Right ventricle myocardium inferior (tissue), 1 donor: ENCODE measurements around the gene ASIC2. TPM values are rescaled to one million over a fixed set of nuclear protein-coding genes. Genes with fewer than 3 reads are reported as not detected.

Source experiments
- ATAC-seq: fragments of 200-7000 bp; cut with Tn5 transposase; one replicate; pipeline ENCODE4 v1.9.1; 2020; ENCODE audit warnings: mild to moderate bottlenecking, moderate library complexity
- DNase-seq: peaks from one replicate; pipeline ENCODE4 v3.0.0; 2021; ENCODE audit errors: missing footprints
- intact Hi-C: fragments of 100-400 bp; cut with DNase I; formaldehyde crosslinking; loops from one replicate; pipeline ENCODE4 v1.11.0; 2022
- total RNA-seq: library from RNA; stranded (reverse); fragmentation: NEBNext Ultra II Directional; extraction: Animal tissue kit (Norgen Biotek cat#: 25700); gene quantifications from one replicate; pipeline ENCODE4 v1.2.1, GENCODE V29; 2021
- donor health status: DM: no; HTN: yes; CAD: no; lungs with severe emphysema.

The ASIC2 gene
- total RNA-seq, 1 donor from 2014 or later, result not detected

- intact Hi-C loops, result no loop called here
- DNase-seq (no peak), ATAC-seq (no peak)
Measured at GRCh38 chr17:33140413-33141099, 152.5 kb downstream of the ASIC2 start.

DNA sequence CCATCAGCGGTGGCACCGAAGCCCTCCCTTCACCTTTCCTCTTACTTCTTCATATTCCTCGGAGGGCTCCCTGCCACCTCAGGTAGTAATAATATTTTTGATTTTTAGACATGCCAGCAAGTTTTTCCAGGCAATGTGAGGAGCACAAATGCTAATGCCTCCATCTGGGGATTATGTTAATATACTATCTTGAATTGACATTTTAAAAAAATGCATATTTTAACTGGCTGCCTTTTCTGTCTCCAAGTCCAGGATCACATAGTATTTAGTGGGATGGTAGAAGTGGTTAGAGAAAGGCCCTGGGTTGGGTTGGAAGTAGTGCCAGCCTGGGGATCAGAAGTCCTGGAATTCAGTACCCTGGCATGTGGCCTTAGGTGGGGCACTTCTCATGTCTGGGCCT lies 154.5 kb downstream of the ASIC2 start:
- ATAC-seq (no peak), DNase-seq (no peak)
- intact Hi-C loops, result no loop called here

GRCh38 chr17:33137426-33137825 lies 155.7 kb downstream of the ASIC2 start:
- ATAC-seq (no peak), DNase-seq (no peak)
- intact Hi-C loops, result no loop called here

DNA sequence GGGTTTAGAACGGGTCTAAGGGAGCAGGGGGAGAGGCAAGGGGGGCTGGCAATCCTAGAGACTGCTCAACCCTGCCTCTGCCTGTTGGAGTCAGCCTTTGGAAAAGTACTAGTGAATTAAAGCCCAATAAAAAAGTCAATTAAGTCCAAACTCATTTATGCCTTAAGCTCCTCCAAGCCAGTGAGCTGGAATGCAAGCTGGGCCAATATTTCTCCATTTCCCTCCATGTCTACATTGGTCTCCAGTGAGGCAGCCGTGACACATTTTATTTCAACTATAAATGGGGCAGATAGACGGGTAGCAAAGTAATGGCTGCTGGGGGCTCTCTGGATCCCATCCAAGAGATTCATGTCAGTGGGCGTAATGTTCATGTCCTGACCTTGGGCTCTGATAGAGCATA lies 157.4 kb downstream of the ASIC2 start:
- no peak for DNase-seq
- intact Hi-C loops, result no loop called here
- ATAC-seq, result no peak

GRCh38 chr17:33131620-33132019 lies 161.5 kb downstream of the ASIC2 start:
- DNase-seq, result no peak
- intact Hi-C loops, result no loop called here
- no peak for ATAC-seq

DNA sequence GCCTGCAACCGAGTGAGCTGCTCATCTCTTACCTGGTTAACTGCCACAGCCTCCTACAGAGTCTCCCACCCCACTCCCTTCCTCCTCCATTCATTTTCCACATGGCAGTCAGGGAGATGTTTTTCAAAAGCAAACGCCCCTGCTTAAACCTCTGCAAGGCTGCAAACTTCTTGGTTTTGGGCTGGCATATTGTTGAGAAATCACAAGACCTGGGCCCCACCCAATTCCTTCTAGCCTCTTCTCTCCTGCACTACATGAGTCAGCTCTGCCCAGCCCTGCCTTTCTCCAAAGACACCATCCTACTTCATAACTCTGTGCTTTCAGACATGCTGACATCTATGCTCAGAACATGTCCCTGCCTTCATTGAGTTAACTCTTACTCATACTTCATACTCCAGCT lies 165.4 kb downstream of the ASIC2 start:
- intact Hi-C loops, result no loop called here
- ATAC-seq, result no peak
- no peak for DNase-seq

GRCh38 chr17:33126086-33126485 lies 167.0 kb downstream of the ASIC2 start:
- intact Hi-C loops, result no loop called here
- no peak for ATAC-seq
- DNase-seq, result no peak

DNA sequence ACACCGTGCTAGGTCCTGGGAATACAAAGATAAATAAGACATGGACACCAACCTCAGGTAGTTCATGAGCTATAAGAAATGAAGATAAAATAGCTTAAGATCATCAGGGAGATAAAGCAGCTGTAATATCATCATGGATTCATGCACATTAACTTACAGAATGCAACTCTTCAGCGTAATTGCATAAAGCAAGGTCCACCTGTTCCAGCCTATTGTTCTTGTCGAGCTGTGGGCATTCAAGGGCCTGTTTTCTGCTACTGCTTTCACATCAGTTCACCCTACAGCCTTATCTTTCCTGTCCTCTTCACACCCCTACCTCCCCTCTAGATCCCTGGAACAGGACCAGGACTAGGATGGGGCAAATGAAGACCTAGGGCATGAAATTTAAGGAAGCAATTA lies 167.5 kb downstream of the ASIC2 start:
- ATAC-seq (no peak), DNase-seq (no peak)
- intact Hi-C loops, result no loop called here

DNA sequence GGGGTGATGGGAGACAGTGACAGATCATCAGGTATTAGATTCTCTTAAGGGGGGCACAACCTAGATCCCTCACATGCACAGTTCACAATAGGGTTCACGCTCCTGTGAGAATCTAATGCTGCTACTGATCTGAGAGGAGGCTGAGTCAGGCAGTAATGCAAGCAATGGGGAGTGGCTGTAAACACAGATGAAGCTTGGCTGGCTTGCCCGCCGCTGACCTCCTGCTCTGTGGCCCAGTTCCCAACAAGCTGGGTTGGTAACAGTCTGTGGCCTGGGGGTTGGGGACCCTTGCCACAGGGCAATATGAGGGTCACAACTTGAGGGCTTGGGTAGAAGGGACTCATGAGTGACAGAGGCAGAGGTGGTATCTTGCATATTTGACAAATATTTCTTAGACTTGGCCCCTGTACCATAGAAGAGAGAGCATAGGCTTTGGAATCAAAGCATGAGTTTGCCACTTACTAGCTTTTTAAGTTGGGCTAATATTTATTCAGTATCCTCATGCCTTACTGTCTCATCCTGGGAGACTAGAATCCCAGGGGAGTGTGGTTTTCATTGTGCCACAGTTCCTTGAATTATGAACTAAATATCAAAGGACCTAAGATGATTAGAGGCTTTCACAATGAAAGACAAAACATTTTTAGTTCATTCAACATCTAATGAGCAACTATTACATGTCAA lies 168.1 kb downstream of the ASIC2 start:
- no peak for ATAC-seq
- intact Hi-C loops, result no loop called here

GRCh38 chr17:33124185-33124584 lies 168.9 kb downstream of the ASIC2 start:
- ATAC-seq, result no peak
- intact Hi-C loops, result no loop called here
- DNase-seq, result no peak

More for the DNA sequence above, 168.1 kb downstream of the ASIC2 start:
- DNase-seq, result no peak

DNA sequence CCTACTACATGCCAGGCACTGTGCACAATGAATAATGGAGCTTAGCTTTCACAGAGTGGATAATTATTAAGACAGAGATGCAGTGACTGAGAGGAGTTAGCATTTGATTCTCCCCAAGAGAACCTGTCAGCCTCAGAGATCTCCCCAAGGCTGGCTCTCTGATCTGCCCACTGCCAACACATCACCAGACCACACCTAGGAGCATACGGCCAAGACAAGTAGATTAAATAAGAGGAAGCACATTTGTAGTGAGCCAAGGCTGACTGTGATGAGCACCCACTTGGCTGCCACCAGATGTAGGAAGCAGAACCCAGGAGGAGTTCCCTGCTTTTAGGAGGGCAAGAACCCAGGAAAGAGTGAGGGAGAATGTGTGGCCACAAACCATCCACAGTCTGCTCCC lies 171.3 kb downstream of the ASIC2 start:
- DNase-seq (no peak), ATAC-seq (no peak)
- intact Hi-C loops, result no loop called here

GRCh38 chr17:33121272-33121671 lies 171.8 kb downstream of the ASIC2 start:
- ATAC-seq (no peak), DNase-seq (no peak)
- intact Hi-C loops, result no loop called here

GRCh38 chr17:33120103-33120502 lies 173.0 kb downstream of the ASIC2 start:
- no peak for DNase-seq
- intact Hi-C loops, result no loop called here
- no peak for ATAC-seq

DNA sequence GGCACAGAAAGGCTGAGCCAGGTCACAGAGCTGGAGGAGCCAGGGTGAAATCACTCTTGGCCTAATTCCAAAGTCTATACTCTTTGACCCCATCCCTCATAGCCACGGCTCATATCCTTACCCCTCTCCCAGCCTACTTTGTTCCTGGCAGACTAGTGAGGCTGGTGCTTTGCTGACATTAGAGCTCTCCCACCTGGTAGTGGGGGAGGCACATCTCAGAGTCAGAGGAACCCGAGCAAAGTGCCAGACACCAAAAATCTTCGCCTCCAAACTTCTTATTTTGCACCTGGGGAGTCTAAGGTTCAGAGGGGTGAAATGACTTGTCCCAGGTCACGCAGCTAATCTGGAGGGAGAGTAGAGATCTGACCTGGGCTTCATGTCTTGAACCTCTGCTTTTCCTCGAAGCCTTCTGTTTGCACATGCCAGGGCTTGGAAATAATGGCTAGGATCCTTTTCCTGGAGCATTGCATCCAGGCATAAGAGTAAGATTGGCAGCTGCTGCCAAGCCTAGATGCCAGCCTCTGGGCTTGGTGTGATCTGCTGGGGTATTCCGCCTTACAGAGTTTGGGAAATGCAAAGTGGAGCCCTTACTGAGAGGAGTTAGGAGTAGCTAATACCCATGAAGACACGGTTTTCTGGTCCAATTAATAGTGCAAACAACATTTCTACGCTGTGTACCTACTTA lies 174.6 kb downstream of the ASIC2 start:
- DNase-seq (no peak), ATAC-seq (no peak)
- intact Hi-C loops, result no loop called here

DNA sequence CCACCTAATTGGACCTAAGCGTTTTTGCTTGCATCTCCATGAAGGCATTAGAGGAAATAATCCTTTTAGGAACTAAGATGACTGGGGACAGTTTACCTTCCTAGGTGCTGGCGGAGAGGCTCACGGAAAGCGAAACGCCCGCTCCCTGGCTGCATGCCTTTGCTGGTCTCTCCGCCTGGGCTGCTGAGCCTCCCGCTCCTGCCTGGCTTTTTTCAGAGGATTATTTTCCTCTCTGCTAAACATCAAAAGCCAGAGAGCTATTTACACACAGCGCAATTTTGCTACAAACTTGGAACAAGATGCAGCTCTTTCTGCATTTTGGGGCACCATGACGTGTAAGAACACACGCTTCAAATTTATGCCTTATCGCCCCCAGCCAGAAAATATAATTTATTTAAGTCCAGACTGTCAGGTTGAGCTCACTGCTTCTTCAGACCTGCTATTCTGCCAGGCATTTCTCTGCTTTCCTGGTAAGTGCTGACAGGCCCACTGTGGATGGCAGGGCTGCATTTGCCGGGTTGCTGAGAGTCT lies 177.0 kb downstream of the ASIC2 start:
- intact Hi-C loops, result no loop called here
- ATAC-seq, result no peak
- no peak for DNase-seq

GRCh38 chr17:33115366-33115765 lies 177.7 kb downstream of the ASIC2 start:
- DNase-seq (no peak), ATAC-seq (no peak)
- intact Hi-C loops, result no loop called here

DNA sequence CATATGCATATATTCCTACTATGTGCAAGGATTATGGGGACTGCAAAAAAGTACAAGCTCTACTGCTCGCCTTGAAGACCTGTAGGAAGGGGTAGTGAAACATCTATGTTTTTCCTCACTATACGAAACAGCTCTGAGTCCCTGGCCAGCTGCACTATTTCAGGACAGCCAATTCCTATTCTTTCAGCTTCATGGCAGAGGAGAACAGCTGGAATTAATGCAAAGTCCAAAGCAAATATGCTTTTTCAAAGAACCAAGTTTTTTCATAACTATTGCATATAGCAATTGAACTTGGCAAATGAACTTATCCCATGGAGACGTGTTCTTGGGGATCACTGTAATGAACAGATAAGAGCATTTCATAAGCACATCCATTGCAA lies 179.1 kb downstream of the ASIC2 start:
- intact Hi-C loops, result no loop called here
- ATAC-seq (no peak), DNase-seq (no peak)

DNA sequence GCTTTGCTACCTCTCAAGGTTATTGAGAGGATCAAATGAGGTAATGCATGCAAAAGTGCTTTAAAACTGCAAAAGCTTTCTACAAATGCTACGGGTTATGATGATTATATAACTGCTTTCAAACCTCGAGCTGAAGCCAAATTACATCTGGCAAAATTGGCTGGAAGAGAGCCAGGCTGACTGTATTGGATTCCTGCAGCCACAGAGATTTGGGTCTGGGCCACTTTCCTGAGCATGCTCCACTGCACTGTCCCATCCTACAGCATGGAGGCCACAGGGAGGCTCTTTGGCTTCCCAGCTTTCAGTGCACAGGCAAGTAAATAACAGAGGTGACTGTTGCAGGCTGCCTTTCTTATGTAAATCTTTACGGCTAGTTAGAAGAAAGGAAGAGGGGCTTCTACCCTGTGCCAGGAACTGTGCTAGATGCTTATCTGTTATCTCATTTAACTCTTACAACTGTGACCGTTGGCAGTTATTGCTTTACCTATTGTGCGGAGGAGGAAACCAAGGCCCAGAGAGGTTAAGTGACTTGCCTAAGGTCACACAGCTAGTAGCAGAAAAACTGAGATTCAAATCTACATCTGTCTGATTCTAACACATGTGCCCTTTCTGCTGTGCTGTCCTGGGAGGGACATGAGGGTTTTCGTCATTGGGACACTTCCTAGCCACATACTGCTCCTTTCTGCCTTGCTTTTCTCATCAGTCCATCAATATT lies 179.7 kb downstream of the ASIC2 start:
- DNase-seq, result no peak
- intact Hi-C loops, result no loop called here

GRCh38 chr17:33112763-33113162 lies 180.3 kb downstream of the ASIC2 start:
- ATAC-seq (no peak), DNase-seq (no peak)
- intact Hi-C loops, result no loop called here

More for the DNA sequence above, 179.7 kb downstream of the ASIC2 start:
- ATAC-seq, result no peak
